Uterus (tissue), 2 donors: ENCODE measurements around the gene TLE5.

Source experiments
- POLR2A ChIP-seq, 2 donors: fragments of 450-650 bp; IDR thresholded peaks; one replicate each; pipeline ENCODE4 v1.6.1; 2016; ENCODE audit warnings: antibody characterized with exemption in 2 of 2, mild to moderate bottlenecking in 1 of 2, moderate library complexity in 1 of 2
- TF ChIP-seq, protein P1 (sequence below), 4 experiments: fragments of 200-600 bp in 2 of 4; fragments of 450-650 bp in 2 of 4; sonication (generic) in 2 of 4; IDR thresholded peaks; one replicate each; pipeline ENCODE4 v1.5.1; 2016 to 2019; ENCODE audit warnings: antibody characterized with exemption in 4 of 4, mild to moderate bottlenecking in 2 of 4, moderate library complexity in 1 of 4

DNA sequence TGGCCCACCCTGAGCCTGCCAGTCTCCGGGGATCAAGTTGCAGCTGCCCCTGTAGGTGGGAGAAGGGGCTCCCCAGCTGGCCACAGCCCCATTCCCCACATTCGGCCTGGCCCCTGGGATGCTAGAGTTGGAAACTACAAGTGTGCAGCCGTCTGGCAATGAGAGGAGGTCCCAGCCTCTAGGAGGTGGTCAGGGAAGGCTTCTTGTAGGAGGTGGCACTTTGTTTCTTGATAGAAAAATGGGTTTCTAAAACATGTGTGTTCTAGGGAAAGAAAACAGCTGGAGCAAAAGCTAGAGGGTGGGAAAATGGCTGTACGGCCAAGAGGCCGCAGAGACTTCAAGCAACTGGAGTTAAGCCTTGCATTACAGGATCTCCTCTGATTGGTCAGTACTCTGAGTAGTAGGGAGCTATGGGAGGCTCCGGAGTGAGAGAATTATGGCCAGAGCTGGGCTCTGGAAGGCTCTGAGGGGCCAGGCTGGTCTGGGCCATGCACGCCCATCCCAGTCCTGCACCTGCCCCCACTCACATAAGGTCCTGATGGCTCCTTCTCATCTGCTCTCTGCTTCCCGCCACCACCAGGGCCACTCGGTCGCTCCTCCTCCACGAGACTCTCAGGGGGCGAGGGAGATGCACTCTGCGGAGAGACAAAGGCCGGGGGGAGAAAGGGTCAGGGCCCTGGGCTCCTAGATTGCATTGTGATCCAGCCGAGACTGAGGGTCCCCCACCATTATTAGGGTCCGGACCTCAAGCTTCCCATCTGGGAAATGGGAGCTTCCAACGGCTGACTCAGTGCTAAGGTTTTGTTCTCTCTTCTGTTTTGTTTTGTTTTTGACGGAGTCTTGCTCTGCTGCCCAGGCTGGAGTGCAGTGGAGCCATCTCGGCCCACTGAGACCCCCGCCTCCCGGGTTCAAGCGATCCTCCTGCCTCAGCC is 46.9 kb downstream of the TLE5 start:
- TF ChIP-seq, protein P1, sequence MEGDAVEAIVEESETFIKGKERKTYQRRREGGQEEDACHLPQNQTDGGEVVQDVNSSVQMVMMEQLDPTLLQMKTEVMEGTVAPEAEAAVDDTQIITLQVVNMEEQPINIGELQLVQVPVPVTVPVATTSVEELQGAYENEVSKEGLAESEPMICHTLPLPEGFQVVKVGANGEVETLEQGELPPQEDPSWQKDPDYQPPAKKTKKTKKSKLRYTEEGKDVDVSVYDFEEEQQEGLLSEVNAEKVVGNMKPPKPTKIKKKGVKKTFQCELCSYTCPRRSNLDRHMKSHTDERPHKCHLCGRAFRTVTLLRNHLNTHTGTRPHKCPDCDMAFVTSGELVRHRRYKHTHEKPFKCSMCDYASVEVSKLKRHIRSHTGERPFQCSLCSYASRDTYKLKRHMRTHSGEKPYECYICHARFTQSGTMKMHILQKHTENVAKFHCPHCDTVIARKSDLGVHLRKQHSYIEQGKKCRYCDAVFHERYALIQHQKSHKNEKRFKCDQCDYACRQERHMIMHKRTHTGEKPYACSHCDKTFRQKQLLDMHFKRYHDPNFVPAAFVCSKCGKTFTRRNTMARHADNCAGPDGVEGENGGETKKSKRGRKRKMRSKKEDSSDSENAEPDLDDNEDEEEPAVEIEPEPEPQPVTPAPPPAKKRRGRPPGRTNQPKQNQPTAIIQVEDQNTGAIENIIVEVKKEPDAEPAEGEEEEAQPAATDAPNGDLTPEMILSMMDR (IDR thresholded peaks at IDR 0.05) = no peak
- no peak for TF ChIP-seq POLR2A (IDR thresholded peaks at IDR 0.05)
